ENCODE measurements around the gene TESMIN.

The TESMIN gene

DNA sequence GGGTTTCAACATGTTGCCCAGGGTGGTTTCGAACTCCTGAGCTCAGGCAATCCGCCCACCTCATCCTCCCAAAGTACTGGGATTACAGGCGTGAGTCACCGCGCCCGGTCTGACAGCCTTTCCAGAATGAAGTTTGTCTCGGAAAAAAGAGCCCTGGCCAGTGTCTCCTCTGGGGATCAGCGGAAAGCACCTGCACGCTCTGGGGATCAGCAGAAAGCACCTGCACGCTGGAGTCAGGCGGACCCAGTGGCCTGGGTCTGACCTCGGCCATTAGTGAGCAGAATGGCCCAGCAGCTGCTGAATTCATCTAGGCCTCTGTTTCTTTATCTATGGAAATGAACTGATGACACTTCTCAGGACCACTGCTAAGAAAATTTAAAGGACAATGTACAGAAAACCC lies 10.5 kb upstream of the TESMIN start:
- no peak for DNase-seq (ENCODE audit: low read depth, low spot score)

DNA sequence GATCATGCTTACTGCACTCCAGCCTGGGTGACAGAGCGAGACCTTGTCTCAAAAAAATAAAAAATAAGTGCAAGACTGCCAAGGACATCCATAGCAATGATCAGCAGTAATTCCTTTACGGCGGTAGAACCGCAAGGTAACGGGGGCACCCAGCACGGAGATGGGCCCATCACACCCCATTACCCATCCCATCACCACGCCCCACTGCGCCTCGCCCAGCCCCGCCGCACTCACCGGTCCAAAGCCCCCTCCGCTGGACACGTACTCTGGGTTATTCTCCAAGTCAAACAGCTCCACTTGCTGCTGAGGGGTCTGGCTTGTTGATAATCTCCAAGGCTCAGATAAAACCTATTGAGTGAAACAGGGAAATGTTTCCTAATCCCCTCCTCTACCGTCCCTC lies 8.7 kb upstream of the TESMIN start:
- no peak for DNase-seq (ENCODE audit: low read depth, low spot score)

DNA sequence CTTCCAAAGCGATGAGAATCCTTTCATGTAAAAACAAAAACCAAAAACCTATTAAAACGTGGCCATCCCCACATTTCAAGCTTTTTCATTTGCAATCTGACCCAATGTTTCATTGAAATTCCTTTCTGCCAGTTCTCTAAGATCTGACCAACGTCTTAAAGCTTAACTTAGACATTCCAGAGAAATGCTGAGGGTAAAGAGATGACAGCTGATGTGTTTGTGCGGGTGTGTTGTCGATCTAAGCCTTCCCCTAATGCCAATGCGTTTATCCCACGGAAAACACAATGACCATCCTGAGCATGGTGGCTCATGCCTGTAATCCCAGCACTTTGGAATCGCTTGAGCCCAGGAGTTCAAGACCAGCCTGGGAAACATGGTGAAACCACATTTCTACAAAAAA lies 6.4 kb upstream of the TESMIN start:
- DNase-seq (ENCODE audit: low read depth, low spot score) = no peak

DNA sequence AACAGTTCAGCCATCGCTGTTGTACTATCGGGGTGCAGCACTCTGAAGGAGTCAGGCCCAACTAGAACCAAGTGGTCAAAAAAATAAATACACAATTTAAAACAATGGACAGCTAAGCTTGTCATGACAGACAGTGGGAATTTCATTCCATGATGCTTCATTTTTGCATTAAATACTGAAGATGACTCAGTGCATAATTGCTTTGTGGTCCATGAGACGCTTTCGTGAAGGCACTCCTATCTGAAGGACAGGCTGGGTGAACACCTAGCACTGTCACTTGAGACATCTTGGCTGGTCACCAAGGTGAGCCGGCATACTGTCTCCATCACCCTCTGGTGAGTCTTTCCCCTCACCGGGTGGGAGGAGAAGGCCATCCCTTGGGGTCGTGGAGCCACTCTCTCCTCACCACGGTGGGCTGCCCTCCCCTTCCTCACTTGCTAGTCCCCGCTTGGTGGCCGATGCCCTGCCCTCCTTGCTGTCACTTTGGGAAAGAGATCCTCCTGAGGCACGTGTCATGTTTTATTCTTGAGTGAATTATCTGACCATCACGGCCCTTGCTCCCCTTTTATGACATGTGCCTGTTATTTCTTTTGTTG lies 4.9 kb upstream of the TESMIN start:
- no peak for DNase-seq (ENCODE audit: low read depth, low spot score)

DNA sequence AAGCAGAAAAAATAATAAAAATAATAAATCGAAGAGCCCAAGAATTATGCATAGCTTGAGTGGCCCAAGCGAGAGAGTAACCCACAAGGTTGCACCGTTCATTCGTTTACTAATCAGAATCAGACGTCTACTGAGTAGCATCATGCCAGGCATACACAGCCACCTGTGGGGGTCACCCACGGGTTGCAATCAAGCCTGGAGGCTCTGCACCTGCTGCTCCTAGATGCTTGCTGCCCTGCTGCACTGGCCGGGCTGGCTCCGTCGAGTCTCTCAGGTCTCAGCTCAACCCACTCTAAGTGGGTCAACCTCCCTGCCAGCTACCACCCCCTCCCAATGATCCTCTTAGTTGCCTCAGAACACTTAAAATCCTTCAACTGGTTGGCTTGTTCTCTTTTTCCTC lies 2.0 kb upstream of the TESMIN start:
- no peak for DNase-seq (ENCODE audit: low read depth, low spot score)

DNA sequence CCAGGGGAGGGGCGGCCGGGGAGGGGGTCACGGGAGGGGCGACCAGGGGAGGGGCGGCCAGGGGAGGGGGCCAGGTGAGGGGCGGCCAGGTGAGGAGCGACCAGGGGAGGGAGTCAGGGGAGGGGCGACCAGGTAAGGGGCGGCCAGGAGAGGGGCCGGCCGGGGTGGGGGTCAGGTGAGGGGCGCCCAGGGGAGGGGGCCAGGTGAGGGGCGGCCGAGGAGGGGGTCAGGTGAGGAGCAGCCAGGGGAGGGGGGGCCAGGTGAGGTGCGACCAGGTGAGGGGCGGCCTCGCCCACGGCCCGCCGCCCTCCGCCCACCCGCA lies 355 bp downstream of the TESMIN start:
- no peak for DNase-seq (ENCODE audit: low read depth, low spot score)

DNA sequence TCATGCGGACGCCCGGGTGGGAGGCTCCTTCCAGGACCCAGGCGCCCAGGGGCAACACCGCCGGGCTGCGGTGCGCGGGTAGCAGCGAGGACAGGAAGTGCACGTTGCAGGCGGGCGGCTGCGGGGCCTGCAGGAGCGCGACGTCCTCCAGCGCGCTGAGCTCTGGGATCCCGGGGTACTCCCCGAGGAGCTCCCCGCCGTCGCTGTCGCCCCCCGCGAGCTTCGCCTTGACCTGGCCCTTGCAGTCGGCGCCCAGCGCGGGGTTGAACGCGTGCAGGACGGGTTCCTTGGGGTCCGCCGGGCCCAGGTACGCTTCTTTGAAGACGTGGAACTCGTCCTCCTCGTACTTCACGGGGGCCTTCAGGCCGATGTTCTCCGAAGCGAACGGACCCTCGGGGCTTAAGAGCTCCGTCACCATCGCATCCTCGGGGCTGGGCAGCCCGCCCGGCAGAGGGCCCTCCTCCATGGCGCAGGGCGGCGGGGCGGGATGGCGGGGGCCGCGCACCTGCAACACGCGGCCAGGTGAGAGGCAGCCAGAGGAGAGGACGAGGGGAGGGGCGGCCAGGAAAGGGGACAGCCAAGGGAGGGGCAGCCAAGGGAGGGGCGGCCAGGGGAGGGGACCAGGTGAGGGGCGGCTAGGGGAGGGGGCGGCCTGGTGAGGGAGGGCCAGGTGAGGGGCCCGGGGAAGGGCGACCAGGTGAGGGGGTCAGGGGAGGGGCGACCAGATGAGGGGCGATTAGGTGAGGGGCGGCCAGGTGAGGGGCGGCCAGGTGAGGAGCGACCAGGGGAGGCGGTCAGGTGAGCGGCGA lies 921 bp downstream of the TESMIN start:
- no peak for DNase-seq (ENCODE audit: low read depth, low spot score)

DNA sequence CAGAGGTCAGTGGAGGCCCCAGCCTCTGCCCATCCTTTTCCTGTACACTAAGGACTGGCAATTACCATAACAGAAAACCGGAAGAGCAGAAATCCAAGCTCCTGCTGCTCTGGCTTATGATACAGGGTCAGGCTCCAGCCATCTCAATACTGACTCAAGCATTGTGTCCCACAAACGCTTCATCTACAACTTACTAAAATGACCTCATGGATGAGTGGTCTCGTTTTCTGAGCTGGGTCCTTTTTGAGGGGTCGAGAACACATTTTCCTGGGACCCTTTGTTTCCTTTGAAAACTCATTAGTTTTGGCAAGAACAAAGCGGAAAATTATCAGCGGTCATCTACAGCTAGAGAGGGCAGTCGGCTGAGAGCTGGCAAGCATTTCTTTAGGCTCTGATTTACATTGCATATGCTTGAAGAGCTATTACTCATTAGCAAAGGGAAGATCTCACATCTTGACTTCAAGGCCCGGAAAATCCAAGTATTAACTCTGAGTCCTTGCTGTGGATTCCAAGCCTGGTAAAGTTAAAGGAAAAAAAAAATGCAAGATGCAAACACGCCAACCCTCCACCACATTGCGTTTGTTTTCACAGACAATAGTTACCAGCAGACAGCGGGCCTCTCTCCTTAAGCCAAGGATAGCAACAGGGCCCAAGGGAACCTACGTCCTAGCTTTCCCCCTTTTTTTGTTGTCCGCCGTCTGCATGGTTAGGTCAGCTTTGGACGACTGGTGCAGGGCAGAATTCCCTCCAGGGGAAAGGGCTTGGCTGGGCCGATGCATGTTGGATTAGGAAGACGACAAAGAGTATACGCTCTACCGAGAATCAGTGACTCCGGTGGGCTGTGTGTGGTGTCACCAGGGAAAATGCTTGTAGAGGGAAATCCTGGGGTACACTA lies 1.8 kb downstream of the TESMIN start:
- DNase-seq (ENCODE audit: low read depth, low spot score) = no peak

DNA sequence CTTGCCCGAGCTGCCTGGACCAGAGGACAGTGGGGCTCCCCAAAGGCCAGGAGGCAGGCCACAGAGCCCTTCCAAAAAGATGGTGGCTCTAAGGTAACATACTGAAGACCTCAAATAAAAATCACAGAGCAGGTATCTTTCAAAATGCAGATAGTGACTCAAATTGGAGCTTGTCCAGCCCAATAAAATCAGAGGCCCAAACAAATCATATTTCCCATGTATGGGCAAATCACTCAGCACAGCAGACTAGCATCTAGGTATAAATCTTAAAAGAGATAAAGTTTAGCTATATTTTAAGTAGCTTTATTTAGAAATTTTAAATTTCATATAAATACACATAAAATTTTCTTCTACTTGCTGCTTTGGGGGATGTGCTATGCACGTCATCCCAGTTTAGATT lies 3.3 kb downstream of the TESMIN start:
- no peak for DNase-seq (ENCODE audit: low read depth, low spot score)

DNA sequence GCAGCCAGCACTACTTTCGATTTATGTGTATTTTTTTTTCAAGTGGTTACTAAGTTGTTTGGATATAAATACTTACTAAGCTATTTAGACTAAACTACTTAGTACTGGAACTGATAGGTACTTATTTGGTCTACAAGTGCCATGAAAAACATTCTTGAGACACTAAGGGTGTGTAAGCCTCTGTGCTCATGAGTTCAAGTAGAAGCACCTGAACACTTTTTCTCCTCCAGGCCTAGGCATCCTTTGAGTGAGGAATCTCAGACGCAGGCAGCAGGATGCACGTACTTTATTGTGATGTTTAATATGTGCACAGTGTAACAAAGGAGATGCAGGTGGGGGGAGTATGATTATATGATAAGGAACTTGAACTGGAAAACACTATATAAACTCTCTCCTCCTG lies 7.8 kb downstream of the TESMIN start:
- no peak for DNase-seq (ENCODE audit: low read depth, low spot score)

DNA sequence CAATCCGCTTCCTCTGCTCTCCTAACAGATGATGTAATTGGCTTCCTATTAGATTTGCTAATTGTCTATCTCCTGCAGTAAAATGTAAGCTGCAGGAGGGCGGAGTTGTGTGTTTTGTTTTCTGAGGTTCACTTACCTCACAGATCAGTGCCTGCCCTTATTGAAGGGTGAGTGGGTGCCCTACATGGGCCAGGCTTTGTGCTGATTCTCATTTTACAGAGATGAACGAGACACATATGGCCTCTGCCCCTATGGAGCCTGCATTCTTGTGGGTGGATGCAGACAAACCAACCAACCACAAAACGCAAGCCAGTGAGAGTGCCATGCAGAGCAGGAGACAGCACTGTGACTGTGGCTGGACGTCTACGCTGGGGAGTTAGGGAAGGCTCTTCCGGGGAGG lies 9.9 kb downstream of the TESMIN start:
- no peak for DNase-seq (ENCODE audit: low read depth, low spot score)

DNA sequence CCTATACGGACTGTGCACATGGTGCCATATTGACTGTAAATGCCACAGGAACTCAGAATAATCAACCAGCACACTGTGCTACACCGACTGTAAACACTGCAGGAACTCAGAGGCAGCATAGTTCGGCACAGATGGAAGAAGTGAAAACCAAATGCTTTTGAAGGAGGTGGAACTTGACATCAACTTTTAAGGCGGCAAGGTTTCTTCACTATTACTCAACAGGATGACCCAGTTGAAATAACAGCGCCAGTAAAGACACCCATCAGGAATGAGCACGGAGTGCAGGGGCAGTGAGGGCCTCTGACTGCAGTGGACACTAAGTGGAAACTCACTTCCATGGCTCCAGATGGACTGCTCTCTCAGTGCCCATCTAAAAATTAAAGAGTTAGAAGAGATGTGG lies 15.7 kb downstream of the TESMIN start:
- no peak for DNase-seq (ENCODE audit: low read depth, low spot score)

DNA sequence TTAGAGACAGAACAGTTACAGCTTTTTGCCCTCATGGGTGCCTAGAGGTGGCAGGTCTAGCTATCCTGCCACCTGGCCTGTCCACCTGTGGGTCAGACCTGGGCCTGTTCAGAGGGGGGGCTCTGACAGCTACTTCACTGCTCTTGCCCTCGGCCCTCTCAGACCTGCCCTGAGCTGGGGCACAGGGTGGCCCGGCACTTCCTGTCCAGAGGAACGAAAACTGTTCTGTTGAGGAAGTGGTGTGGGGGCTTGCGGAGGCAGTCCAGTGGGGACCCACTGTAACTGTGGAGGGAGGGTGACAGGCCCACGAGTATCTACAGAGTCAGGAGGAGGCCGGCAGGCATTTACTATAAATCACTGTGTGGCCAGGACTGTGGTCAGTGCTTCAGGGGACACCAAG lies 16.2 kb downstream of the TESMIN start:
- no peak for DNase-seq (ENCODE audit: low read depth, low spot score)

DNA sequence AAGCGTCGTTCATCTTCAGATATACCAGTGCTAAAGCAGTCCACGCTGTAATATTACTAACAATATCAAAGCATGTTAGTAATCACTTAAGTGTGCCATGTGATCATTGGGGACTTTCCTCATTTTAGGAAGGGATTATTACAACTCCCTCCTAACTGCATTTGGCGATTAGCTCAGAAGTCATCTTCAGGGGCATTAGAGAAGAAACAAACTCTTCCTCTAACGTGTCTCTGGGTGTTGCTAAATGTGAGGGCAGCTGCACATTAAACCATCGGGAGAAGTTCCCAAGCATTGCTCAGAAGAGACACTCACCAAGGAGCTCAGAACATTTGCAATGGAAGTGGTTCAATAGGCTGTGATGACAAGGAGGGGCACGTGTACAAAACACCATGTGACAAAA lies 17.2 kb downstream of the TESMIN start:
- no peak for DNase-seq (ENCODE audit: low read depth, low spot score)

DNA sequence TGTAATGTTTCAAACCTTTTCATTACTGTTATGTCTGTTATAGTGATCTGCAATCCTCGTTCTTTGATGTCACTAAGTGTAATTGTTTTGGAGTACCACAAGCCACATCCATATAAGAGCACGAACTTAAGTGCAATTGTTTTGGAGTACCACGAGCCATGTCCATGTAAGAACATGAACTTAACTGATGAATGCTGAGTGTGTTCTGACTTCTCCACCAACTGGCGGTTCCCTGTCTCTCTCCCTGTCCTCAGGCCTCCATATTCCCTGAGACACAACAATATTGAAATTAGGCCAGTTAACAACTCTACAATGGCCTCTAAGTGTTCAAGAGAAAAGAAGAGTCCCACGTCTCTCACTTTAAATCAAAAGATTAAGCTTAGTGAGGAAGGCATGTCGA lies 23.5 kb downstream of the TESMIN start:
- no peak for DNase-seq (ENCODE audit: low read depth, low spot score)

DNA sequence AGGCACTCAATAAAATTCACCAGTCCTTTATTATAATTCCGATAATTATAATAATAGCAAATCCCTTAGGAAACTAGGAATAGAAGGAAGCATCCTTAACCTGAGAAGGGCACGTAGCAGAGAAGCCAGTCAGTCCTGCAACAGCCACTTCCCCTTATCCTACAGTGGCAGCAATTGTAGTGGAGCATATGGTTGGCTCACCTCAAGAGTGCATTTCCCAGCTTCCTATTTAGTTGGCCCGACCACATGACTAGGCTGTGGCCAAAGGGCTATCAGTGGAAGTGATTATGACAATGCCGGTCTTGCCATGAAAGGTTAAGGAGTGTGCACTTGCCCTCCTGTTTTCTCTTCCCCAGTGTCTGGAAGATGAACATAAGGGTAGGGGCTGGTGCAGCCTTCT lies 27.0 kb downstream of the TESMIN start:
- no peak for DNase-seq (ENCODE audit: low read depth, low spot score)

DNA sequence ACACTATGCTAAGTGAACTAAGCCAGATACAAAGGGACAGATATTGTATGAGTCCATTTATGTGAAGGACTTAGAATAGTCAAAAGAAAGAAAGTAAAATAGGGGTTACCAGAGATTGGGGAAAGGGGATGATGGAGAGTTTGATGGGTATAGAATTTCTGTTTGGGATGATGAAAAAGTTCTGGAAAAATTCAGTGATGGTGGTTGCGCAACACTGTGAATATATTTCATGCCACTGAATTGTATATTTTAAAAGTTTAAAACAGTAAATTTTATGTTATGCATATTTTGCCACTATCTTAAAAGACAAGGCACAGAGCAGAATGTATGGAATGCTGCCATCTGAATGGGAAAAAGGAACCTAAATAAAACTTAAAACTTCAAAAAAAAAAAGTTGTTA lies 29.2 kb downstream of the TESMIN start:
- DNase-seq (ENCODE audit: low read depth, low spot score) = no peak

DNA sequence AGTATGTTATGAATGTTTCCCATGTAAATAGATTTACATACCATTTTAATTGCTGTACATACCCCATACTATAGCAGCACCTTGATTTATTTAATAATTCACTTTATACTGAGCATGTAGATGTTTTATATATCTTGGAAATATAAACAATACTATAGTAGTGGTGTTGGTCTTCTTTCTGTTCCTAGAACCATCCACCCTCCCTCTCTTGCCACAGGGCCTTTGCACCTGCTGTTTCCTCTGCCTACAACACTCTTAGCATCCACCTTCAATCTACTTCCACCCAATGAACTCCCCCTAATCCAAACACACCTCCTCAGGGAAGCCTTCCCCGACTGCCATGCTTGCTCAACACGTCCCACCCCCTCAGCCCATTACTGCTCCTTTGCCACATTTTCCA lies 30.2 kb downstream of the TESMIN start:
- DNase-seq (ENCODE audit: low read depth, low spot score) = no peak

DNA sequence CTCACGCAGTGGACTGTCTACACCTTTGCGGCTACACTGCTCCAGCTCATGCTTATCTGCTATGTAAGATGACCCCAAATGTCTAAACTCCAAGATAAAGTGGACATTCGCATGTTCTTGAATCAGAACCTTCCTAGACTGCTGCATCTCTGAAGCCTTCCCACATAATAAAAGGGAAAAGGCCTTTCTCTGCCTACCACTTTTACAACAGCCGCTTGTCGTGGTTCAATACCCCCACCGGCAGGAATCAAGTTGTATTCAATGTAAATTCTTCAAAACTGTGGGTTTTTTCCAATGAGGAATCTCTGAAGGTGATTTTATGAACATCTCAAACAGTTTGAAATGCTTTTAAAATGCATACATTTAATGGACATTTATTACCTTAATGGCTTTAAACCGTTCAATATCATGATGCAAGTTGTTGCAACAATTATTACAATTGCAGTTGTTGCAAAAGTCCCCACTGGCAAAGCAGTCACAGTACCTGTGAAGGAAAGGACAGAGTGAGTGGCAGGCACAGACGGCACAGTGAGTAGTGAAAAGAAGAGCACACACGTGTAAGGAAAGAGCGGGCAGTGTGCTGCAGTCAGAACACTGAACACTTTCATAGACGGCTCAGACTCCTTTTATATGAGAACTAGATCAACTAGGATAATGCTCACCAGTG lies 35.7 kb downstream of the TESMIN start:
- no peak for DNase-seq (ENCODE audit: low read depth, low spot score)

DNA sequence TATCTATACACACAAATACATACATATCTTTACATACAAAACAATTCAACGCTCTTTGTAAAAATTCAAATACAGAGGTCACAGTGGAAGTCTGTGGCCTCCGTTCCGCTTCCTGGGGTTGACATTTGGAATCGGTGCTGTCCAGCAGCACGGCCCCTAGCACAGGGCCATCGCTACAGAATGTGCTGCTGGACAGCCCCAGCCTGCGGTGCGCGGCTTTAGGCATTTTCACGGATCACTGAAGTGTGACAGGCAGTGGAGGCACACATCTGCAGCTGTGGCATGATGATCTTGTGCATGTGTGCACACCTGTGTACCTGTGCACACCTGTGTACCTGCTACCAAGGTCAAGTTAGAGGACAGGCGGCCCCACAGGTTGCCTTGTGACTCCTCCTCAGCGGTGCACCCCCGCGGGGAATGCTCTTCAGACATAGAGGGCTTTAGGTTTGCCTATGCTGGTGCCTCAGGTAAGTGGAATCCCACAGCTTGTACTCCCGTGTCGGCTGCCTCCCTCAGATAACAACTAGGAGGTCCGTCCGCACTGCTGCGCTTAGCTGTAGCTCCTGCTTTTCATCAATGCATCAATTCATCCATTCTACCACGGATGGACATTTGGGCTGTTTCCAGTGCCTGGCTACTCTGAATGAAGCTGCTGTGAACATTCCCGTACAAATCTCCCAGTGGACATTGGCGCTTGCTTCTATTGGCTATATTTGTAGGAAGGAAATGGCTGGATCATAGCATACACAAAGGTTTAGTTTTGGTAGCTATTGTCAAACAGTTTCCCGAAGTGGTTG lies 37.1 kb downstream of the TESMIN start:
- DNase-seq (ENCODE audit: low read depth, low spot score) = no peak

DNA sequence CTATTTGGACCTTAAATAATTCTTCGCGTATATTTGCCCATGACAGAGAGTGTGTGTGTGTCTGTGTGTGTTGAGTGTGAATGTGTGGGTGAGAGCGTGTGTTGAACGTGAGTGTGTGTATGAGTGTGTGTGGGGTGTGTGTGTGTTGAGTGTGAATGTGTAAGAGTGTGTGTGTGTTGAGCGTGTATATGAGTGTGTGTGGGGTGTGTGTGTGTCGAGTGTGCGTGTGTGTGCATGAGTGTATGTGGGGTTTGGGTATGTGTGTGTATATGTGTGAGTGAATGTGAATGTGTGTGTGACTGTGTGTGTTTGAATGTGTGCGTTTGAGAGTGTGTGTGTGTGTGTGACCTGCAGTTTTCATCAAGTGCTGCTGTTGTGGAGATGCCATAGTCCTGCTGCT lies 40.2 kb downstream of the TESMIN start:
- DNase-seq (ENCODE audit: low read depth, low spot score) = no peak

All from smooth muscle cell of the brain vasculature (primary cell).